GM20000 (cell line): ENCODE measurements around the gene CCN6.

Source experiments
- DNase-seq: peaks from one replicate; pipeline ENCODE4 v3.0.0; 2012; ENCODE audit warnings: low spot score
- TF ChIP-seq, protein P1 (sequence below): IDR thresholded peaks from 2 replicates; pipeline ENCODE4 v1.5.1; 2012; ENCODE audit warnings: mild to moderate bottlenecking, control low read depth; ENCODE audit errors: extremely low read depth, missing control alignments

Gene CCN6

DNA sequence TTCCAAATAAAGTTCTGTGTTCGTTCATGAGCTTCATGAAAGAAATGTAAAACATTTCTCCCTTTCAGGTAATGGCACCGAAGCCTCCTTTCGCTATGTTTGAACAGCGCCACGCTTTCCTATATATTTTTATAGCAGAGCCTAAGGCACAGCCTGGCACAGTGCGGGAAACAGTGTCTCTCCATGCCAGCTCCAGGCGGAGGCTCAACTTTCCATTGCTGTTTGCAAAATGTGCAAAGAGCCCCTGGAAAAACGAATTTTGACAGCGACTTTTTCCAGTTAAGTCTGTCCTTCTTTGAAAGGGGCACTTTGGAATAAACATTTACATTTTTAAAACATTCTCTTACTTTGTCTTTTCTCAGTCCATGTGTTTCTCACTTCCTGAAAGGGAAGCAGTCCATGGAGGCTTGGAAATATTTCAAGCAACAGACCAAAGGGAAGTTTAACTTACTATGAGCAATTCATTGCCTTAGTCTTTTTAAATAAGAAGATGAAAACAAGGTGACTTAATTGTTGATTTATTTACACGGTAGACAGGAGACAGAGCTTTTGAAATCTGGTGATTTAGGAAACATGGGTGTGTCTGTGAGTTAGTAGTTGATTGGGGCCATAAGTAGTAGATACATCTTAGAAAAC lies 769 bp downstream of the CCN6 start:
- no peak for DNase-seq
- TF ChIP-seq, protein P1, sequence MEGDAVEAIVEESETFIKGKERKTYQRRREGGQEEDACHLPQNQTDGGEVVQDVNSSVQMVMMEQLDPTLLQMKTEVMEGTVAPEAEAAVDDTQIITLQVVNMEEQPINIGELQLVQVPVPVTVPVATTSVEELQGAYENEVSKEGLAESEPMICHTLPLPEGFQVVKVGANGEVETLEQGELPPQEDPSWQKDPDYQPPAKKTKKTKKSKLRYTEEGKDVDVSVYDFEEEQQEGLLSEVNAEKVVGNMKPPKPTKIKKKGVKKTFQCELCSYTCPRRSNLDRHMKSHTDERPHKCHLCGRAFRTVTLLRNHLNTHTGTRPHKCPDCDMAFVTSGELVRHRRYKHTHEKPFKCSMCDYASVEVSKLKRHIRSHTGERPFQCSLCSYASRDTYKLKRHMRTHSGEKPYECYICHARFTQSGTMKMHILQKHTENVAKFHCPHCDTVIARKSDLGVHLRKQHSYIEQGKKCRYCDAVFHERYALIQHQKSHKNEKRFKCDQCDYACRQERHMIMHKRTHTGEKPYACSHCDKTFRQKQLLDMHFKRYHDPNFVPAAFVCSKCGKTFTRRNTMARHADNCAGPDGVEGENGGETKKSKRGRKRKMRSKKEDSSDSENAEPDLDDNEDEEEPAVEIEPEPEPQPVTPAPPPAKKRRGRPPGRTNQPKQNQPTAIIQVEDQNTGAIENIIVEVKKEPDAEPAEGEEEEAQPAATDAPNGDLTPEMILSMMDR = no peak

DNA sequence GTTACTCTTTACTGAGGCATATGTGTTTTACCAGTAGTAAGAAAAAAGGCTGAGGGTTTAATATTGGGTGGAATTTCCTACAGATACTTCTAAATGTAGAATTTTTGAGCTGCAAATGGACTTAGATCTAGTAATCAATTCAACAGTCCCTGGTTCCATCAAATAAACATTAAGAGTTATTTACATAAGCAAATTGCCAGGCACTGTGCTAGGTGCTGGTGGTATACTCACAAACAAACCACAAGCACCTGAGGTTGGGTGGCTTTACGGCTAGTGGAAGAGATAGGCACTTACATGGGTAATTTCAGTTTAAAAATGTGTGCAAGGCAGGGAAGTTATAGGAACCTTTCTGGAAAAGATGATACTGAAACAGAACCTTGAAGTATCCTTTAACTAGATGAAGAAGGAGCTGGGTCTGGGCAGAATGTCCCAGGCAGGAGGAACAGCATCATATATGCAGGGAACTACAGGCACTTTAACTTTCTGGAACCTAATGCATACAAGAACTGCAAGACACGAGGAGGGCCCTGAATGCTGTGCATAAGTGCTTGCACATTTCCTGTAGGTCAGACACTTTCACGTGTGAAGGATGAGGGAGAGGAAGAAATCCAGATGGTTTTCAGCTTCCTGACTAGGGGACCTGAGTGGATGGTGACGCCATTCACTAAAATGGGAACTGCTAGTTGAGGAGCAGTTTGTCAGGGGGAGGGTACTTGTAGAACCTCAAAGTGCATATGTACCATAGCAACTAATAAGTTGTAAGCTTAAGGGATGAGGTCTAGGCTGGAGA lies 4.5 kb downstream of the CCN6 start:
- no peak for DNase-seq
- TF ChIP-seq, protein P1 = no peak

DNA sequence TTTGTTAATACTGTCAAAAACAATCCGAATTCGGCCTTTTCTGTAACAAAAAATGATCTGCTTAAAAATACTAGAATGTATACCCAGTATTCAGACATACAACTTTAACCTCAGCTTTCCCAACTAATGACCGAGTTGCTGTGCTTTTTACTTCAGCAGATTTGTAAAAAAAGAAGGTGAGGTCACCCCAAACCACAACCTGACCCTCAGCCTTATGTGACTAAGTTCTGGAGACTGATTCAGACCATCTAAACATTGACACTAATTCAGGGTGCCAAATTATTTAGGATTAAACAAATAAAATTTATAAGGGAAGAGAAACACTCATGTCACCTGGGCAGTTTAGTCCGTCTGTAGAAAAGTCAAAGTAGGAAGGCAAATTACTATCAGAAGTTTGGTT lies 7.7 kb downstream of the CCN6 start:
- DNase-seq = no peak
- TF ChIP-seq, protein P1 = no peak

DNA sequence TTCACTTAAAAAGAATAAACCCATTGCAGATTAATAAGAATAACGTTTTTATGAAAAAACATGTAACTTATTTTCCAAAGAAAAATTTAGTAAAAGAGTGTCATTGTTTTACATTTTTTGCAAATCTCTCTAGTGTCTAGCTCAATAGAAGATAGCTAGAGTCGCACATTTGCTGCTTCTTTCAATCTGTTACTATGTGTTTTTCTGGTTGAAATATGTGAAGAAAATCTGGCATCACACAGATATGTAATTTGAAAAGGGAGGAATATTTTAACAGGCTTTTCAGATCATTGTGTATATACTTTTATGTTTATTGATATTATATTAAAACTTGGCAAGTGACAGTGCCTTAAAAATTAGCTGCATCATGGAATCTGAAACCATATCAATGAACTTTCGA lies 9.1 kb downstream of the CCN6 start:
- no peak for DNase-seq
- TF ChIP-seq, protein P1 = no peak

DNA sequence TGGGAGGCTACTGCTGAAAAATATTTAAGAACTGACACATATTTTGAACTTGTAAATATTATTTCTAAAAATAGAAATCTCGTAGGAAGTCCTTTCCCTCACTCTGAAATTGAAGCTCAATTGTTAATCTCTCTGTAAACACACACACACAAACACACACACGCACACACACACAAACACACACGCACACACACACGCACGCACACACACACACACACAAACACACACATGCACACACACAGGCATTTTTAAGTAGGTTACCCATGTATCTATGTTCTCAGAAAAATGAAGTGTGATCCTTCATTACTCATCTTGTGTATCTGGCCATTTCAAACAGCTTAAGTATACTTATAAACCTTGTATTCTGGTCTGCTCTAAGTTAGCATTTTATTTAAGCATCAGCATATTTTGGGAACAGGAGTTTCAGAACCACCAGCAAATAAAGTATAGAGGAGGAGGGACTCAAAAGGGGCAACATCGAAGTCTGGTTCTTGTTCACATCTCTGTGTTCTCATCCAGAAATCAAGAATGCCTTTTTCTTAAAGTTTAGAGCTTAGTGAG lies 11.6 kb downstream of the CCN6 start:
- TF ChIP-seq, protein P1 = no peak
- no peak for DNase-seq

DNA sequence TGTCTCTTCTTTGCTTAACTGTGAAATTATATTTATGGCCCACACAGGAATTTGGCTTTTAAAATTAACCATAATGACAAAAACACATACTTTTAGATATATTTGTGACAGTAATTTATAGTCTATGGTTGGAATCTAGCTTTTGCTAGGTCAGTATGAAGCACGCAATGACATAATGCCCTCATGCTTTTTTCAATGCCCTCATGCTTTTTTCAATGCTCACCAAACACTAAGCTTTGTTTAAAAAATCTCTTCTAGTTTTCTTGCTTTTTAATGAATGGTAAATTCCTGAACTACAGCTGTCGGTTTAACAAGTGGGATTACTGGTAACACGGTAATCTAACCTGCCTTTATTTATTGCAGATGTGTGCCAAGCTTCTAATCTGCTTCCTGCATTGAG lies 12.7 kb downstream of the CCN6 start:
- TF ChIP-seq, protein P1 = no peak
- no peak for DNase-seq

DNA sequence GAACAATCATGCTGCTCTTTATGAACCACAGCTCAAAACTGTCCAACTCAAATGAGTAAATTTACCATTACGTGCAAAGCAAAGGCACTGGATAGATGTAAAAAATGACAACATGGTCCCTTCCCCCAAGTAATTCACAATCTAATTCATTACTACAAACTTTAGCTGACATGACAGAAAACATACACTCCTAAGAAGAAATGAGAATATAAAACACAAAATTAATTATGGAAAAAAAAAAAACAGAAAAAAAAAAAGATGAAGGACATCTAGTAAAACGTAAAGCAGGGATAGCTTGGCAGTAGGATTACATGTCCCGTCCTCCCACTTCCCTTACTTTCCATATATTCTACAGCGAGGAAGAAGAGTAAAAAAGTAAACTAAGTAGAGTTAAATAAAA lies 27.7 kb downstream of the CCN6 start:
- DNase-seq = no peak
- TF ChIP-seq, protein P1 = no peak
